SKM-1 treated with dmso at 0.1 percent for 144 hours (cell line): ENCODE data around the gene SYTL3.

Source experiments
- DNase-seq: peaks from one replicate; lab custom pipeline; 2025; ENCODE audit not compliant: unreplicated experiment; lab: John Stamatoyannopoulos, UW

SYTL3 gene

DNA sequence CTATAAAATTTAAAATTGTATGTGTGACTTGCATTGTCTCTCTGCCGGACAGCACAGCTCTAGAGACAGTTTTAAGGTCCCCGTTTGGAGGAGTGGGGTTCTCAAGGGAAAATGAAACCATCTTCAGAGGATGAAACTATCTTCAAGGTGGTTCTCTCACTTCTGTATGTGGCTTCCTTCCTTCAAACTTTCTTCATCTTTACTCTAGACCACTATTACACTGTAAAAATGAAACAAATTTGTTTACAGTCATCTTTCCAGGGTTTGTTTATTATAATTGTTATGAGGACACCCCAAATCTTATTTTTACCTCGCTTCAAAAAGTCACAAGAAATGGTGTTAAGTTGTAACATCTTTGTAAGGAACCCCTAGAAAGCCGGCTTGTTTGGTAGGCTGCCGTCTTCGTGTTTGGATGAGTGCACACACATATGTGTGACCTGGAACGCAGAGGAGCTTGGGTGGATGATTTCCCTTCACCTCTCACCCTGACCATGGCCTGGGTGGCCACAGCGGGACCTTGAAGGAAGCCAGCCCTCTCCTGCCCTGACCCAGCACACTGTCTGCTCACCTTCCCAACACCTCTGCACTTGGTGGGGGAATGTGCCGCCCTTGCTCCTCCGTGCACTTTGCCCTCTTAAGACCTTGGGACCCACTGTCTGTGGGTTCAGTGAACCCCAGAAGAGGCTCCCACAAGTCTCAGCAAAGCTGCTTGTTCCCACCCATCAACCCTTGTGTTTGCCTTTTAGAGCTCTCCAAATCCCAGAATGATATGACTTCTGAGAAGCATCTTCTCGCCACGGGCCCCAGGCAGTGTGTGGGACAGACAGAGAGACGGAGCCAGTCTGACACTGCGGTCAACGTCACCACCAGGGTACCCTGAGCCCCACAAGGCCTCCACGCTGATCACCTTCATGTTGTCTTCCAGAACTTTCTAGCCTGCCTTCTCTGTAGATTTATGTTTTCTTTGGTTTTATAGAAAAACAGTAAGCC is 67.8 kb downstream of the SYTL3 start:
- DNase-seq = no peak

DNA sequence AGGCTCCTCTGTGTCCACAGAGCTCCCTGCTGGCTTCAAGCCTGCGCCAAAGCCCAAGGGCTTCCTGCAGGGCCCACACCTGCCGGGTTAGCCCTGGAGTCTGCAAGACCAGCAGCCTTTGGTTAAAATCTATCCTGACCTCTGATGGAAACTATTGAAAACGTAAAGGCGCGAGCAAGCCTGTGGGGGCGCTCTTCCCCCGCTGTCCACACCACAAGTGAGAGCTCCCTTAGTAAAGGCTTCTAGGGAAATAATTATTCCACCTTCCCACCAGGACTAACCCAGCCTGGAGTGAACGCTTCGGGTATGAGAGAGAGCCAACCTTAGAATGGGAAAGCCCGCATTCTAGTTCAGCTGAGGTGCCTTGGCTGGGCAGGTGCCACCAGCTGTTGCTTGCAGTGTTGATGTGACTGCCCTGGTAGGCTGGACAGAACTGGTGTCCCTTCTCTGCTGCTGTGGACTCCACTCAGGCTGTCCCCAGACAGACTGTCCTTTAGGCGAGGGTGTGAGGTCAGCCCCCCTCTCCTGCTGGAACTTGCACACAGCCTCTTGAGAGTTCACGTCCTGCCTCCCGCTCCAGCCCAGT is 68.7 kb downstream of the SYTL3 start:
- peak; percentile 41 for DNase-seq

DNA sequence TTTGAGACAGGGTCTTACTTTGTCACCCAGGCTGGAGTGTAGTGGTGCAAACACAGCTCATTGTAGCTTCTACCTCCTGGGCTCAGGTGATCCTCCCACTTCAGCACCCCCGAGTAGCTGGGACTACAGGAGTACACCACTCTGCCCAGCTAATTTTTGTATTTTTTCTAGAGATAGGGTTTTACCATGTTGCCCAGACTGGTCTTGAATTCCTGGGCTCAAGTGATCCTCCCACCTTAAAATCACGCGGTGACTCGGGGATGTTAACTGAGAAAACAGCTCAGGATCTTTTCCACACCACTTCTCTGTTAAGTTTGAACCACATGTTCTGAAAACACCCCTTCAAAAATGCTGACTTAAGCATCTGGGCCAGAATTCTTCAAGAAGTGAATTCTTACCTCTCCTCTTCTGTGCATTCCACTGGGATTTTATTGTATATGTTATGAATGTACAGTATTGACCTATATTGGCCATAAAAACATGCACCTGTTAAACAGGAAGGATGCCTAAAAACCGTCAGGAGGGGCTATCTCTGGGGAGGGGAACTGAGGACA is 72.4 kb downstream of the SYTL3 start:
- no peak for DNase-seq

DNA sequence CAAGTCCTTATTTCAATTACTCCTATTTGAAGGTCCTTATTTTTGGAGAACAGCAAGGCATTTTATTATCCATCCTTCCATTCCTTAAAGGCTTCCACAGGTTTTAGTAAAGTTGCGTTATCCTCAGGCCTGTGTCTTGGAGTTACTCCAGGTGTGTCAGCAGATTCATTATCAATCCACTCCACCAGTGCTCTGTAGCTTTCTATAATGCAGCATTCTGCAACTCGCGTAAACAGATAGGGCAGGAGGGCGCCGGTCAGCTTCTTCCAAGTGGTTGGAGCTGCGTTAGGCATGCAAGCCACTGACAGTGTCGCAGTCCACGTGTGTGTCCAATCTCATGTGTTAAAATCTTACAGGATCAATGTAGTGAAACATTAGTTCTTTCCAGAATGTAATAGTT is 75.8 kb downstream of the SYTL3 start:
- DNase-seq = no peak

DNA sequence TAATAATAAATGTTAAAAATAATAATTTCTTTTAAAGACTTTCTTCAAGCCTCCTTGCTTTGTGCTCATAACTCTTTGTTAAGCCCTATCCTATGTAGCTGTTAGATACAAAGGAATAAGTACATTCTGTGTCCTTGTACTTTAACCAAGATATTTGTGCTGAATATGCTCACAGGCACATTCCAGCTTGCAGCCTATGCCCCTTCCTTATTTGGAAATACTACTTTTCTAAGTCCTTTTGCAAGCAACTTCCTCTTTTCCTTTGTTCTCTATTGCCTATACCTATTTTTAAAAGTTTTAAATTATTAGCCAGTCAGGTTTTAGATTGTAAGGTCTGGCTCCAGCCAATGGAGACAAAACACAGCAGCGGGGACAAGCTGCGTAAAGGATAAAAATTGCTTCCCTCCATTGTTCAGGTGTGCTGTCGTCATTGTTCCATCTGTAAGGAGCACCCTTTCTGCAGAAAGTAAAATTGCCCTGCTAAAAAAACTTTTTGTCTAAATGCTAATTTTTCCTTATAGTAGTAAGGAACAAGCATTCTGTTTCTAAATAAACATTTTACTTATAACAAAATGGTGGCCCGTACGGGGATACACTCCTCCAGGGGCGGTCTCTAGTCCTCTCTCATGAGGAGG is 80.2 kb downstream of the SYTL3 start:
- peak; percentile 85 for DNase-seq

DNA sequence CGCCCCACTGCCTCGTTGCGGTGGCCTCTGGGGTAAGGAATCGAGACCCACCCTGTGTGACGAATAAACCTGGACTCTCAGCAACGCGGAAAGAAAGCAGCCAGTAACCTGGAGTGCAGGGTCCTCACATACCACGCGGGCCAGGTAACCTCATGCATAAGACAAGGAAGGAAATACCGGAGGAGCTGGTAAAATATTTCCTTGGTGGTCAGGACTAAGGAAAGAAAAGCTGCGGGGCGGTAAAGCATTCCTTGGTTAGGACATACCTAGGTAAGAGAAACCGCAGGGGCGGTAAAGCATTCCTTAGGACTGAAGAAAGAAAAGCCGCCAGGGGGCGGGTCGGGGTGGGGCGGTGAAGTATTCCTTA is 80.7 kb downstream of the SYTL3 start:
- DNase-seq = no peak

DNA sequence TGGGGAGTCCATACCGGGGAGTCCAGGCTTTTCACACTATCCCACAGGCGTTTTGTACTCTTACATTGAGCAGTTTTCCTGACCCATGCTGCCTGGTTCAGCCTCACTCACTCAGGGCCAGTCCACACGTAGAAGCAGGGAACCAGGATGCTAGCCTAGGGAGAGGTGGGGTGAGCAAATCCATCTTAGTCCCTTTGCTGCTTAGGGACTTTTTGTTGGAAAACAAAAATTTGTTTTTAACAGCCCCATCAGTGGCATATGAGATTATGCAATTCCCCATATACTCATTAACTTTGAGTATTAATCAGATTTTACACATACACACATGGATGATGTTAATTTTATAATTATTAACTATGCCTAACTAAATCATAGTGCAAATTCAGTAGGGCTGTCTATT is 85.2 kb downstream of the SYTL3 start:
- DNase-seq = no peak

DNA sequence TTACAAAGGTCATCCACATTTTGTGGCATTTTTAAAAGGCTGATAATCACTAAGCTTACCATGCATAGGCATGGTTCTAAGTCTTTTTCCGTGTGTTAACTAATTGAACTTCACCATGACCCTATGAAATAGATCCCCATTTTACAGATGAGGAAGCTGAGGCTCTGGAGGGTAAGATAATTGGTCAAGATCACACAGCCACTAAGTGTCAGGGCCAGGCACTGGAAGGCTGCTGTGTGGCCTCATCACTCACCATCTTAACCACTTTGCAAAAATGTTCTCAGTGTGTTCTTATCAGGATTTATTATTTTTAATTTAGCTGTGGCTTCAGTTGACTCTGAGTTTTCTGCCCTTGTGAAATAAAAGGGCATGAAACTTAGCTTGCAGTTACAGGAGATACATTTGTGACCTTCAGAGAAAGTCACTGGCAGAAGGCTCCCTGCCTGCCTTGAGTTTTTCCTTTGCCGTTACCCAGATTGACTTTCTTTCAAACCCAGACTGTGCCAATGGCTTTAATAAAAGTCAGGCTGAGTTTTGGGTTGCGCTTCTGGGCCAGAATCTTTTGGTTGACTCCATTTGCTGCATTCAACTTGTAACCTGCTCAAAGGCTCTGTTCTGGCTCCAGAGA is 87.3 kb downstream of the SYTL3 start:
- no peak for DNase-seq

DNA sequence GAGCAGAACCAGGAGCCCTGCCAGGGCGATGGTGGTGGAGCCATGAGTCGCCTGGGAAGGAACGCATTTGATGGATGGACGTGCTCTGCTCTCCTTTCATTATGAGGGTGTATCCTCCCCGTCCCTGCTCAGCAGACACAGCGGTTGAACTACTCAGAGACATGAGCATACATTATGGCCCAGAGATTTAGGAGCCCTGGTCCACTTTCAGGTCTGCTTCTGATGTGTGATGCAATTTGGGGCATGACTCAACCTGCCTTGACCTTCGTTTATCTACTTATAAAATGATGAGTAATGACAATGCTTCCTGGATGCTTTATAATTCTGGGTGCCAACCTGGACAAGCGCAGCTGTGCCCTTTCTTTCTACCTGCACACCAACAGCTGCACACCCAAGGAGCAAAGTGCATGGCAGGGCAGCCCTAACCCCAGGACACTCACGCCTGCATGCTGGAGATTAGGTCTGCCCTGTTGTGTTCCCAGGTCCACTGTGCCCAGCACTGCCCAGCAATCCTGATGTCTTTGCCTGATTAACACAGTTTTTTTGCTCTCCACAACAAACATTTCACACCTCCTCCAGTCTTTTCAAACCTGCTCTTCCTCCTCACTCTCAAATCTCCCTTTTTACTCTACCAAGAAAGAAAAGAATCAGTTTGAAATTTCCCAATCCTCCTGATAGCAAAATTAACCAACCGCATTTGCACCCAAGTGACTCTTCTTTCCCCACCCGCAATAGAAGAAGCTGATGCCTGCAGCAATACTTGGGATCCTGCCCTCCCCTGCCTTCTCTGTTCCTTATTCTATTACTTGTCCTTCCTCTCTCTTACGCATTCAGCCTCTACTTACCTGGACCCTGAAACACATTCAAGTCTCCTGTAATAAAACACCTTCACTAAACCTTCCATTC is 88.1 kb downstream of the SYTL3 start:
- peak; percentile 89 for DNase-seq

DNA sequence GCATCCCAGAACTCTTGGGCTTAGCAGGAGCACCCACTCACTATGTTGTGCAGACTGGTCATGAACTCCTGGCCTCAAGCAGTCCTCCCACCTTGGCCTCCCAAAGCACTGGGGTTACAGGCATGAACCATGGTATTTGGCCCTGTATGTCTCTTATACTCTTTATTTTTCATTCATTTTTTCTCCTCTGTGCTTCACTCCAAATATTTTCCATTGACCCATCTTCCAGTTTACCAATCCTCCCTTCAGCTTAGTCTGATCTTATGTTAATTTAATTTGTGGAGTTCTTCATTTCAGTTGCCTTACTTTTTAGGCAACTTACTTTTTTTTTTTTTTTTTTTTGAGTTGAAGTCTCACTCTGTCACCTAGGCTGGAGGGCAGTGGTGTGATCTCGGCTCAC is 89.8 kb downstream of the SYTL3 start:
- DNase-seq = no peak

DNA sequence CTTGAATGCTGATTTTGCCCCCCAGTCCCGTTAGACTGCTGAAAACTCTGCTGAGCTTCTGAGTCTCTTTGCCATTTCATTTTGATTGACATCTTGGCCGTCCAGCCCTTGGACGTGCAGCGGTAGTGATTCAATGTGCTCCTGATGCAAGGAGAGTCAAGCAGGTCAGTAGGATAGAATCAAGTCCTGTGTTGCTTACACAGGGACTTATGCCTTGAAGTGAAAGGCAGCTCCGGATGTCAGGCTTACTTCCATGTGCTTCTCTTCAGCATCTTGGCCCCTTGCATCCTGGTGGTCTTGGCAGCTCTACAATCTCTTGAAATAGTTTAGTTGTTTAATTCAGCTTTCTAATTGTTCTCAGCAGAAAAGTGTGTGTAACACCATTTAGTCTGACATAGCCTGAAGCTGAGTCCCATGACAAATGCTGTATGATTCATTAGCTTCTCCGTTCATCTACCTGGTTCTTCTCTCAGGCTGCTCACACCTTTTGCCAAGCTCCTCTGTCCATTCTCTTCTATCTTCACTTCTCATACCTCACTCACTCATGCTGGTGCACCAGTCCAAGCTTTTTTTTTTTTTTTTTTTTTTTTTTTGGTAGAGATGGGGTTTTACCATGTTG is 93.3 kb downstream of the SYTL3 start:
- no peak for DNase-seq

DNA sequence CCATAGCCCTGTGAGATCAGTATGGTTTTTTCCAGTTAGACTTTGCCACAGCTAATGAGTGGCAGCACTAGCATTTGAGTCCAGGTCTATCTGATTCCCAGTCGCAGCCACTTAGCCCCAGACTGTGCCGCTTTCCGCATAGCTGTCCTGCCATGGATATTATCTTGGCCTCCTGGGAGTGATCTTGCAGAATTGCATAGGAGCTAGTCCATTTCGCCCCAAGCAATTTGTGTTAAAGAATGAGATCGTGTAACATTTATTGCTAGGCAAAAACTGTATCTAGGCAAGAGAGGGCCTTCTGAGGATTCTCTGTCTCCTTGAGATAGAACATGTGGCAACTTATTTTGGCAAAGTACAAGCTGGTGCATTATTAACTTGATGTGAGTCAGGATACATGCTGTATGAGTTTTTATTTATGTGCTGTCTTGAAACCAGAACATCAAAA is 95.2 kb downstream of the SYTL3 start:
- no peak for DNase-seq

DNA sequence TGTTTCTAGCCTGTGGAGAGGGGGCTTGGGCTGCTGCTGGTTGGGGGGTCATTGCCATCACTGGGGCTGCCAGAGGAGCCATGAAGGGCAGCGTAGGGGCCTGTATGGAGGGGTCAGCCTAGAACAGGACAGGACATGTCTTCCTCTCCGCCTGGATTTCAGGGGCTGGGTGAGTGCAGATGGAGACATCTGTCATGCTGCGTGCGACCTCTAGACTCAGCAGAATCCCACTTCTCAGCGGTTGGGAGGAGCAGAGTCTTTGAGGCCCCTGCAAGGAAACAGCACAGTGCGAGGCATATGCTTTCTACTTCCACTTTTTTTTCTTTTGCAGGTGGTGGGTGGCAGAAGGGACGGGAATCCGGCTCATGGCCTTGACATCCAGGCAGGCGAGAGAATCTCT is 101.4 kb downstream of the SYTL3 start:
- DNase-seq = no peak

DNA sequence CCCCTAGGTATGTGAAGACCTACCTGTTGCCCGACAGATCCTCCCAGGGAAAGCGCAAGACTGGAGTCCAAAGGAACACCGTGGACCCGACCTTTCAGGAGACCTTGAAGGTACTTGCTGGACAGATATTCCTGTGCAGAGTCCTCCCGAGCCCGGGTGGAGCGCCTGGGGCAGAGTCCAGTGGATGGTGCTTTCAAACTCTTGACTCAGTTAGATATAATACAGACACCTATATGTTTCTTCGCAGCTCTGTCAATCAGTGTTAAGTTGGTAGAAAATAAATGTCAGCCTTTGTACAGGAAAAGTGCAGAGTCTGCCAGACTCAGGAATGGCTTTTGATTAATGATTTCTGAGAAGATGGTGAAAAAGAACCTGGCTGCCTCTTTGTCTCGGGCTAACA is 102.1 kb downstream of the SYTL3 start:
- no peak for DNase-seq

DNA sequence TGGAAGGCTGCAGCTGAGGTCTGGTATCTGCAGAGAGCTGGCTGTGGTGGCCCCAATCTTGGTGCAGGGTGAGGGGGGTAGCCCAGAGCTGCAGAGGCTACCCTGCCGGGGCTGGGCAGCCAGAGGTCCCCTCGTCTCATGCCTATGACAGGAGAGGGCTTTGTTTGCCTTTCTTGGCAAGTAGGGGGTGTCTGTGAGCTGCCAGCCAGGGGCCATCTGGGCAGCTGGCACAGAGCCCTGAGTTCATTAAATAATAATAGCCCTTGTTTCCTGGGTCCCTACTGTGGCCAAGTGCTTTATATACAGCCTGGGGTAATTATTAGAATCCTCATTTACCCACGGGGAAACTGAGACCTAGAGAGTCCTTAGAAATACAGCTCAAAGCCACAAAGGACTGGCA is 102.8 kb downstream of the SYTL3 start:
- DNase-seq = no peak

DNA sequence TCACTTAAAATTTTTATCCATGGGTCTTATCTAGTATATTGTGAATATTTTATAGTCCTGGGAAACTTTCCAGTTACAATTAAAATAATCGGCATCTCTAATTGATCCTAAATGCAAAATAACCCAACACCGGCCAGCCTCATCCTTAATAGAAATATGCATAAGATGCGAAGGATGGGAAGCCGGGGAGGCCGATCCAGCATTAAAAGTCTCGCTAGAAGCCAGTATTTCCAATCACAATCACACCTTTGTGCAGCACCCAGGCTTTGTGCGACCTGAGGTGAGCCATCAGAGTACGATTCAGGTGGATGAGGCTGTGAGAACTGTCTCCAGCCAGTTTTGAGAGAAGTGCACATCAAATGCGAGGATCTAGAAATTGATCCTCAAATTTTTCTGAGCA is 104.0 kb downstream of the SYTL3 start:
- DNase-seq = no peak

DNA sequence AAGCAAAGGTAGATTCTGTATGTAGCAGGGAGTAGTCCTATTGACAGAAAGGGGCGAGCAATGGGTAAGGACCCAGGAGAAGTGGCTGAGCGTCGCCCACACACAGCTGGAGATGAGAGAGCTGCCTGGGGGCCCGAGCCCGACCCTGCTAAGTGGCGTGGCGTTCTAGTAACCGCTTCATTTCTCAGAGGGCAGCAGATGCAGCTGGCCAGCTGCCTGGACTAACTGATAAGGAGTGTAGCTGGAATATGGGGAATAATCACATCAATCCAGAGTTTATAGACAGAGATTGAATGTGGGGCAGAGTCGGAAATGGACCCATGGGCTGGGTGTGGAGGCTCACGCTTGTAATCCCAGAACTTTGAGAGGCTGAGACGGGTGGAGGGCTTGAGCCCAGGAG is 104.9 kb downstream of the SYTL3 start:
- no peak for DNase-seq

DNA sequence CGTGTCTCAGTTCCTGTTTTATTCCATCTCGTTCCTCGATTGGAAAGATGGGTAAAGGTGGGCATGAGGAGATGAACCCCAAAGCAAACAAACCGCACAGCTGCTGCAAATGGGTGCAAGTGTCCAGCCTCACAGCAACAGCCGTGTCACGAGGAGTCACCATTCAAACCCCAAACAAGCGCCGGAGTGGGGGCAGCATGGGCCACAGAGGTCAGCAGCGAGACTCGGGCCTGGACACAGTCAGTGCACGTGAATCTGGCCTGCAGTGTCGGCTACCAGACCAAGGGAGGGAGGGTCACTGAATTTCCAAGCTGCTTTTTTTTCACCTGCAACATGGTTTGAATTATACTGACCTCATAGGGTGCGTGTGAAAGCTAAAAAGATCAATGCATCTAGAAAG is 105.8 kb downstream of the SYTL3 start:
- no peak for DNase-seq

DNA sequence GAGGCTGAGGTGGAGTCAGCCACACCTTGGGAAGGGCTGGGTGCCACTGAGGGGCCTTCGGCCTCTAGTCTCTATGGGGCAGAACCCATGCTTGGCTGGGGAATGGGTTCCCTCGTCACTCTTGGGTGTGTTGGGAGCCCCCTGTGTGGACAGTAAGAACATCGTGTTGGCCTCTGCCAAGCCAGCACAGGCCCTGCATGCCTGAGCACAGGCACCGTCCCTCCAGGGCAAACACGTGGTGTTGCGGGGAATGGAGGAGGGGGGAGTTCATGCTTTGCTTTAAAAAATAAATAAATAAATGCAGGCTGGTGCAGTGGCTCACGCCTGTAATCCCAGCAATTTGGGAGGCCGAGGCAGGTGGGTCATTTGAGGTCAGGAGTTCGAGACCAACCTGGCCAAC is 106.3 kb downstream of the SYTL3 start:
- no peak for DNase-seq
